ENCODE measurements around the gene PPP1R3E.
A peak's percentile ranks its signal among the peaks of the same experiment; 100 is the strongest.

The PPP1R3E gene

GRCh38 chr14:23322568-23323517 is 20.2 kb upstream of the PPP1R3E start:
- no peak for DNase-seq

GRCh38 chr14:23321572-23322547 is 19.2 kb upstream of the PPP1R3E start:
- DNase-seq, result no peak

- DNase-seq, result peak; percentile 100
Measured at GRCh38 chr14:23320584-23321571, 18.2 kb upstream of the PPP1R3E start, which contains the start of gene PABPN1. Gene PABPN1 (plus strand): TSS chr14:23321457. CDS start chr14:23321470, 13 bp downstream.

GRCh38 chr14:23319746-23320583 is 17.3 kb upstream of the PPP1R3E start:
- DNase-seq, result no peak

- no peak for DNase-seq
Measured at GRCh38 chr14:23316300-23316699, 13.6 kb upstream of the PPP1R3E start.

- no peak for DNase-seq
Measured at GRCh38 chr14:23310546-23310945, 7.9 kb upstream of the PPP1R3E start.

- no peak for DNase-seq
Measured at GRCh38 chr14:23308721-23309445, 6.2 kb upstream of the PPP1R3E start.

GRCh38 chr14:23307687-23308644 is 5.3 kb upstream of the PPP1R3E start:
- DNase-seq, result no peak

- DNase-seq, result no peak
Measured at GRCh38 chr14:23307146-23307530, 4.5 kb upstream of the PPP1R3E start.

GRCh38 chr14:23306412-23307145 is 3.9 kb upstream of the PPP1R3E start, which contains the start of gene BCL2L2:
Gene BCL2L2 (plus strand): TSS chr14:23306833. CDS start chr14:23307768, 935 bp downstream.
- peak; percentile 85 for DNase-seq

GRCh38 chr14:23301969-23302289 is 730 bp downstream of the PPP1R3E start:
- no peak for DNase-seq

GRCh38 chr14:23301288-23301968 is 1.2 kb downstream of the PPP1R3E start:
- DNase-seq, result peak; percentile 98

- no peak for DNase-seq
Measured at GRCh38 chr14:23300687-23301223, 1.9 kb downstream of the PPP1R3E start.

- no peak for DNase-seq
Measured at GRCh38 chr14:23299986-23300686, 2.5 kb downstream of the PPP1R3E start.

GRCh38 chr14:23299211-23299957 is 3.3 kb downstream of the PPP1R3E start:
- no peak for DNase-seq

Data from NCI-H1092 (cell line).